RWPE2 (cell line): Measurements from ENCODE around the gene CCDC6.

ENCODE experiments used
- ATAC-seq: fragments of 200-7000 bp; cut with Tn5 transposase; 3 replicates; pipeline ENCODE4 v1.9.1; 2021; ENCODE audit warnings: low read depth
- DNase-seq: peaks from one replicate; pipeline ENCODE4 v3.0.0-alpha.2; 2020; ENCODE audit warnings: low spot score
- H3K27ac ChIP-seq: fragments of 450-650 bp; 2 replicates; pipeline ENCODE4 v1.5.1; 2017; ENCODE audit warnings: mild to moderate bottlenecking; ENCODE audit not compliant: poor library complexity, severe bottlenecking
- H3K27me3 ChIP-seq: fragments of 250-450 bp; sonication (Bioruptor Pico); 2 replicates; pipeline ENCODE4 v1.5.1; 2021; ENCODE audit warnings: mild to moderate bottlenecking, moderate library complexity; ENCODE audit not compliant: insufficient read depth, poor library complexity, severe bottlenecking
- H3K36me3 ChIP-seq: fragments of 250-450 bp; sonication (Bioruptor Pico); 2 replicates; pipeline ENCODE4 v1.5.1; 2020; ENCODE audit warnings: low read depth, mild to moderate bottlenecking, moderate library complexity
- H3K4me1 ChIP-seq: fragments of 250-450 bp; sonication (Bioruptor Pico); 2 replicates; pipeline ENCODE4 v1.5.1; 2021; ENCODE audit warnings: mild to moderate bottlenecking, moderate library complexity; ENCODE audit not compliant: insufficient read depth, poor library complexity, severe bottlenecking
- H3K4me3 ChIP-seq: fragments of 250-450 bp; sonication (Bioruptor Pico); 2 replicates; pipeline ENCODE4 v1.5.1; 2021; ENCODE audit warnings: mild to moderate bottlenecking, moderate library complexity; ENCODE audit not compliant: severe bottlenecking
- H3K9me3 ChIP-seq: fragments of 250-450 bp; sonication (Bioruptor Pico); 2 replicates; pipeline ENCODE4 v1.5.1; 2021; ENCODE audit warnings: mild to moderate bottlenecking, moderate library complexity; ENCODE audit not compliant: severe bottlenecking
- TF ChIP-seq, protein P1 (sequence below): fragments of 450-650 bp; IDR thresholded peaks from one replicate; pipeline ENCODE4 v1.5.1; 2017; ENCODE audit warnings: mild to moderate bottlenecking, moderate library complexity; ENCODE audit not compliant: poor library complexity, severe bottlenecking

CCDC6 gene

GRCh38 chr10:59771162-59771807, 135.1 kb downstream of the CCDC6 start:
- Histone ChIP-seq H3K4me1 (no peaks in the 10 kb centered on the region), H3K27me3 (no peaks in the 10 kb centered on the region), H3K36me3 (no peaks in the 10 kb centered on the region), H3K4me3 (no peak overlapping the region), H3K27ac (no peak overlapping the region), H3K9me3 (no peaks in the 10 kb centered on the region)
- ATAC-seq = no peak
- TF ChIP-seq, protein P1, sequence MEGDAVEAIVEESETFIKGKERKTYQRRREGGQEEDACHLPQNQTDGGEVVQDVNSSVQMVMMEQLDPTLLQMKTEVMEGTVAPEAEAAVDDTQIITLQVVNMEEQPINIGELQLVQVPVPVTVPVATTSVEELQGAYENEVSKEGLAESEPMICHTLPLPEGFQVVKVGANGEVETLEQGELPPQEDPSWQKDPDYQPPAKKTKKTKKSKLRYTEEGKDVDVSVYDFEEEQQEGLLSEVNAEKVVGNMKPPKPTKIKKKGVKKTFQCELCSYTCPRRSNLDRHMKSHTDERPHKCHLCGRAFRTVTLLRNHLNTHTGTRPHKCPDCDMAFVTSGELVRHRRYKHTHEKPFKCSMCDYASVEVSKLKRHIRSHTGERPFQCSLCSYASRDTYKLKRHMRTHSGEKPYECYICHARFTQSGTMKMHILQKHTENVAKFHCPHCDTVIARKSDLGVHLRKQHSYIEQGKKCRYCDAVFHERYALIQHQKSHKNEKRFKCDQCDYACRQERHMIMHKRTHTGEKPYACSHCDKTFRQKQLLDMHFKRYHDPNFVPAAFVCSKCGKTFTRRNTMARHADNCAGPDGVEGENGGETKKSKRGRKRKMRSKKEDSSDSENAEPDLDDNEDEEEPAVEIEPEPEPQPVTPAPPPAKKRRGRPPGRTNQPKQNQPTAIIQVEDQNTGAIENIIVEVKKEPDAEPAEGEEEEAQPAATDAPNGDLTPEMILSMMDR = no peak
- DNase-seq = no peak

DNA sequence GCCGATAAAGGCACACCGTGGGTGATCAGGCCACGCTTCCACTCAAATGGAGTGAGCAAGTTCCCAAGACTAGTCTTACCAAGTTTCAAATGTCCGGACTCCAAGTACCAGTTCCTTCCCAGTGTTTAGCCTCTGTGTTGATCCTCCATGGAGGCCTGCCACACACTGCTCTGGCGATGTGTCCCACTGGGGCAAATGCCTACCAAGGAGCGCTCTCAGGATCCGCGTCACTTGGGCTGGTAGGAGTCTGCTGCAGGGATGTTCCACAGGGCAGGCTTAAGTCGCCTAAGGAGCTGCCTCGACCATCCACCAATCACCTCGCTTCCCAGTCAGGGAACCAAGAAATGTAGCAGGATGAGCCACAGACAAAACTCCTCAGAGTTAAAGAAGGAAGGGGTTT, 135.7 kb downstream of the CCDC6 start:
- Histone ChIP-seq H3K4me3 (no peak overlapping the region), H3K36me3 (no peaks in the 10 kb centered on the region), H3K27me3 (no peaks in the 10 kb centered on the region), H3K27ac (no peak overlapping the region), H3K4me1 (no peaks in the 10 kb centered on the region), H3K9me3 (no peaks in the 10 kb centered on the region)
- DNase-seq (no peak), ATAC-seq (no peak)
- TF ChIP-seq, protein P1 = no peak

DNA sequence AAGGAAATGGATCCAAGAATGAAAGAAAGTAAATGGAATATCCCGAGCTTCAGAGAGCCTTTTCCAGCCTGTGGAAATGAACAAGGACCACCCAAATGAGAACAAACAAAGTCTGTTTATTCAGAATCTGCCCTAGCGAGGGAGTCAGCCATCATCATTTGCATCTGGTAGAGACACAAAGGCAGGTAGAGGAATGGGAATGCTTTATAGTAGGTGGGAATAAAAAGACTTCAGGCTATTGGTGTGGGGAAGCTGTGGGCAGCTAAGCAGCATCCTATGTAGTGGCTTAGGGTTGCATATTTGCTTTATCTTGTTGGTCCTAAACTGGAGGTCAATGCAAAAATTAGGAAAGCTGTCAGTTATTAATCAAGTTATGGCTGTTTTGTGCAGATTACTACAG, 143.9 kb downstream of the CCDC6 start:
- H3K36me3 ChIP-seq = no peaks in the 10 kb centered on the region
- H3K27me3 ChIP-seq = no peaks in the 10 kb centered on the region
- H3K27ac ChIP-seq = no peak overlapping the region
- ATAC-seq (no peak), DNase-seq (no peak)
- H3K4me3 ChIP-seq = no peak overlapping the region
- TF ChIP-seq, protein P1 = no peak
- no peaks in the 10 kb centered on the region for H3K4me1 ChIP-seq
- no peaks in the 10 kb centered on the region for H3K9me3 ChIP-seq

DNA sequence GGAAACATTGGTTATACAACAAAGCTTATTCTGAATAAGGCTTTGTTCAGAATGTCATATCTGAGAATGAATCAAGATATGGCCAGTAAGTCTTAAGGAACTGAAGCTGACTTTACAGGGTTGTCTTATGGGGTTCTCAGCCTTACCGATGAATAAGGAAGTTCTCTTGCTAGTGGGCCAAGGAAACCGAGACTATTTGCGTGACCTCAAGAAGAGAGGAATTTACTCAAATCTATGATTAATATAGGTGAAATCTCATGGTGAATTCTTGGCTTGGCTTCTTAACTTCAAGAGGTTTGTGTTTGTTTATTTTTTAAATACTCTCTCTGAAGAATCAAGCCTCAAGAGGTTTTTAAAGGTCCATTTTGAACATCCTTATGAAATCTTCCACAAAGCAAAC, 148.4 kb downstream of the CCDC6 start:
- DNase-seq (no peak), ATAC-seq (no peak)
- H3K9me3 ChIP-seq = no peaks in the 10 kb centered on the region

GRCh38 chr10:59754951-59755350, 151.4 kb downstream of the CCDC6 start:
- ATAC-seq = no peak

More for the DNA sequence above, 148.4 kb downstream of the CCDC6 start:
- TF ChIP-seq, protein P1 = no peak
- Histone ChIP-seq H3K27me3 (no peaks in the 10 kb centered on the region), H3K4me1 (no peaks in the 10 kb centered on the region), H3K4me3 (no peak overlapping the region), H3K27ac (no peak overlapping the region), H3K36me3 (no peaks in the 10 kb centered on the region)

More at GRCh38 chr10:59754951-59755350, 151.4 kb downstream of the CCDC6 start:
- TF ChIP-seq, protein P1 = no peak
- no peaks in the 10 kb centered on the region for H3K36me3 ChIP-seq
- no peak overlapping the region for H3K27ac ChIP-seq
- no peak for DNase-seq
- H3K27me3 ChIP-seq = no peaks in the 10 kb centered on the region
- no peaks in the 10 kb centered on the region for H3K4me1 ChIP-seq
- no peaks in the 10 kb centered on the region for H3K9me3 ChIP-seq
- no peak overlapping the region for H3K4me3 ChIP-seq
